ENCODE data around the gene SAA2. TPM values are rescaled to one million over a fixed set of nuclear protein-coding genes. Genes with fewer than 3 reads are reported as not detected.
"Not testable (repeated sequence)": the region's sequence is repeated elsewhere in the genome, so short reads cannot be mapped to it uniquely, and the experiment has no call there.

Gene SAA2
- polyA plus RNA-seq (ENCODE audit: insufficient read length) = not detected

DNA sequence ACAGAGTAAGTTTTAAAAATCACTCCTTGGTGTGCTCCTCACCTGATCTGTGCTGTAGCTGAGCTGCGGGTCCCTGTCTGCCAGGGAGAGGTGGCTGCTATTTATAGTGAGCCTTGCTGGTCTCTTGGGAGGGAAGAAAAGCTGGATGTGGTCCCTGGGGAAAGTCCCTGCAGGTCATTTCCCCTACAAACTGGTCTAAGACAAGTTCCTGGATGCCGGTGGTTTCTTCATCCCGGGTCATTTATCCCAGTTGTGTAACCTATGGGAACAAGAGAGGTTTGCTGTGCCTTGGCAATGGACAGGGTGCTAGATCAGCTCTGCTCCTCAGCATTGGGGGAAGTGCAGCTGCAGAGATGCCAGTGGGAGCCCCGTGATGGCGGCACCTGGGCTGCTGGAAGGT, at the start of gene SAA2:
Gene SAA2, minus strand, starts transcription at position 108 of the 400 bp plus-strand sequence. CDS start 657 bp downstream, outside the sequence.
- DNase-seq (ENCODE audit: low read depth) = no peak

DNA sequence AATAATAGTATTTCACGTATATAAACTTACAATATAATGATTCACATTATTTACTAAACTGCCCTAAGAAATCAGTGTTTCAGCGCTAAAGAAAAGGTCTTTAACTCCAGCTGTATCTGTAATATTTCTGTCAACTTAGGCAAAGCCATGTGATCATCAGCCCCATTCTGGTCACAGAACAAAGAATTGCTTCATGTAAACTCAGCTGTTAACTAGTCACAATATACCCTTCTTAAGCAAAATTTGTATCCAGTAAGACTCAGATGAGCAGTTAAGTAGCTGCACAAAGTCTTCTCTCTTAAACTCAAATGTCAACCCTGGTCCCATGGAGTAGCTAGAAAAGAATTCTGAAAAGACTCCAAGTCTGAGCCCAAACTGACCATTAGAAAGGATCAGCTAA, 46.8 kb upstream of the SAA2 start:
- DNase-seq (ENCODE audit: low read depth) = no peak

DNA sequence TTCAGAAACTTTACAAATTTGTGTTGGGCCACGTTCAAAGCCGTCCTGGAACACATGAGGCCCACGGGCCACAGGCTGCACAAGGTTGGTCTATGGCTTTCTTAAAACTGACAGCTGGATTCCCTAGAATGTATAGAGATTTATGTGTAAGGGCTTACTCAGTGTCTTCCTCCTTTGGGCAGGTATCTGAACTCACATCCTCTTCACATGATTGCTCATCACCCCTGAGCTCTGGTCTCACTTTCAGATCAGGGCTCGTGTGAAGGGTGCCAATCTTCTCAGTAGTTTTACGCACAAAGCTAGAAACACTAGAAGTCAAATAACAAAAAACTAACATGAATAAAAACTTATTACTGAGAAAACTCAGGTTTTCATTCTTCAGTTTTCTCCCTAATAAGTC, 46.4 kb upstream of the SAA2 start:
- DNase-seq (ENCODE audit: low read depth) = no peak

DNA sequence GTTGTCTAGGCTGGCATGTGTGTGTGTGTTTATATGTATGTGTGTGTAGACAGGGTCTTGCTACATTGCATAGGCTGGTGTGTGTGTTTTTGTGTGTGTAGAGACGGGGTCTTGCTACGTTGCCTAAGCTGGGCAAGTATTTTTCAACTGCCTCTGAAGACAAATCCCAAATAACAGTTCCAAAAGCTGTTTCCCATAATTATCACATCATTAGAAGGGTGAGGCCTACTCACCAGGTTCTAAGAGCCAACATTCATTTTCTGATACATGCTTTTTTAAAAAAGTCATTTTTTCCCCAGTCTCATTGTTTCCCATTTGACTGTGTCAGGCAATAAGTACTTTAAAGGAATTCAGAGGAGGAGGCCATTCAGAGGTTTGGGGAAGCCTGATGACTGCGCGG, 40.4 kb upstream of the SAA2 start:
- no peak for DNase-seq (ENCODE audit: low read depth)

DNA sequence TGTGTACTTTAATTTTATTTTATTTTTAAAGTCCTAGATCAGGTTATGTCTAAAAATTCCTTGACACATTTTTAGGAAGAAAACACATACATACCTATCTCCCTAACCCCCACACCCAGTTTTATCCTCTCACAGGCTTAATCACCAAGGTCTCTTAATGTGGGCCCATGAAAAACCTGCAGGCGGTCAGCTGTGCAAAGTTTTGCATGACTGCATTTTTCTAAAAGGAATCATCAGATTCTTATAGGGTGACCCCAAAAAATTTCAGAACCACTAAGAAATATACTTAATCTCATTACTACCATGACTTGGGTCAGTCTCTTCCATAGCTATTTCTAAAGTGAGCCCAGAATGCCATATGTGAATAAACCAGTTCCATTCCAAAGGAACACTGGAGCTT, 37.4 kb upstream of the SAA2 start:
- DNase-seq (ENCODE audit: low read depth) = no peak

DNA sequence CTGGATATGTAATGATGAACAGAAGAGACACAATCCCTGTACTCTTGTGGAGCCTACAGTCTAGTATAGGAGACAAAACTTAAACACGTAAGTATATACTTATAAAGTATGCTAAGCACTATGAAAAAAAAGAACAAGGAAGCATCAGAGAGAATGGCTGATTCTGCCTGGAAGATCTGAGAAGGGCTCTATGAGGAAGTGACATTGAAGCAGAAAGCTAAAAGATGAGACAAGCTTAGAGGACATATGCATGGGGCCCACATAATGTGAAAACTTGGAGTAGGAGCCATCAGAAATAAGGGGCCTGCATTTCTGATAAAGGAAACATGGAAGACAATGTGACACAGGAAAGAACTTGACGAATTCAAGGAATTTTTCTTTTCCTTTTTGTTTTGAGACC, 34.2 kb upstream of the SAA2 start:
- DNase-seq (ENCODE audit: low read depth) = no peak

DNA sequence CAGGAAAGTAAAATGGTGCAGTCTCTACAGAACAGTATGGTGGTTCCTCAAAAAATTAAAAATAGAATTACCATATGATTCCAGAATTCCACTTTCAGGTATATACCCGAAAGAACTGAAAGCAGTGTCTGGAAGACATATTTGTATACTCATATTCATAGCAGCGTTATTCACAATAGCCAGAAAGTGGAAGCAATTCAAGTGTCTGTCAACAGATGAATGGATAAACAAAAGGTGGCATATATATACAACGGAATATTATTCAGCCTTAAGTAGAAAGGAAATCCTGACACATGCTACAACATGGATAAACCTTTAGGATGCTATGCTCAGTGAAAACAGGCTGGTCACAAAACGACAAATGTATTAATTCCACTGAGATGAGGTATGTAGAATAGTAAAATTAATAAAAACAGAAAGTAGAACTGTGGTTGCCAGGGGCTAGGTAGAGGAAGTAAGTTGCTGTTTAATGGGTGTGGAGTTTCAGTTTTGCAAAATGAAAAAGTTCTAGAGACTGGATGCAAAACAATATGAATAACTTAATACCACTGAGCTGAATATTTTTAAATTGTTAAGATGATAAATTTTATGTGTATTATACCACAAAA, 32.1 kb upstream of the SAA2 start:
- no peak for DNase-seq (ENCODE audit: low read depth)

DNA sequence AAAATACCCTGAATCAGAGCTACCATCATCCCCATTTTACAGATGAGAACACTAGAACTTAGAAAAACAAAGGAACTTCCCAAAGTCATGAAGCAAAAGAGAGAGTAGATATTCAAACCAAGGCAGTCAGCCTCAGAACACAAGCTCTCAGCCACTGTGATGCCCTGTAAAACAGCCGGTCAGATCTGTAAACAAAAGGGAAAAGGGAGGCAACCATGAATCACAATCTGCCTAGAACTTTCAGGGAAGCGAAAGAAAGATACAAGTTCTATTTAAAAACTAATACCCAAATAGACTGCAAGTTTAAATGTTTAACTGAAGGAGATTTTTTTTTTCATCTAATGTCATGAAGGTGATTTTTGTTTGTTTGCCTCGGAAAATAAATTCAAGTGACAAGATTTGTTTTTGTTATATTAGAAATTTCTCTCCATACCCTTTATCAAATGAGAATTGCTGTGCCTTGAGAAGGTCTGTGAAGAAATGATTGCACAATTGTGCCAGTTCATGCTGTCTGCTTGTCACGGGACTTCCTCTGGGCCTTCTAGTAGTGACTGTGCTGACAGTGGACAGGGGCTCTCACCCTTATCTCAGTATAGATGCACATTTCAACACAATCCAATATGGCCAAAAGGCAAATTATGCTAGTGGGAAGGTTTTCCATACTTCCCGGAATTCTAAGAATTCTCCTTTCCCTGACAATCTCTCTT, 29.2 kb upstream of the SAA2 start:
- no peak for DNase-seq (ENCODE audit: low read depth)

DNA sequence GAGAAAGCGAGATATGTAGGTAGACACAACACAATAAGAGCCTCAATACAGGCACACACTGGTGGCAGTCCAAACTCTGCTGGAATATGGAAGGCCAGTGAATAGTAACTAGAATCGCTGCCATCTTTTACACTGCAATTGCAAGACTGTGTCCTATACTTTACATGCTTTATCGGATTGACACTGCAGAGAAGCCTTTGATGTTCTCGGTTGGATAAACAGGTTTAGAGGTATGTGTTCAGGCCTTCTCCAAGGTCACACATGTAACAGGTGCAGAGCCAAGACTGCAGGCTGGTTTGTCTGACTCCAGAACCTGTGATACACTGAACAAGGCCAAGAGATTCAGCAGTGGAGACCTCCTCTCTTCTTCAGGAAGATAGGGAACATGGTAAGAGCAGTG, 22.7 kb upstream of the SAA2 start:
- DNase-seq (ENCODE audit: low read depth) = no peak

DNA sequence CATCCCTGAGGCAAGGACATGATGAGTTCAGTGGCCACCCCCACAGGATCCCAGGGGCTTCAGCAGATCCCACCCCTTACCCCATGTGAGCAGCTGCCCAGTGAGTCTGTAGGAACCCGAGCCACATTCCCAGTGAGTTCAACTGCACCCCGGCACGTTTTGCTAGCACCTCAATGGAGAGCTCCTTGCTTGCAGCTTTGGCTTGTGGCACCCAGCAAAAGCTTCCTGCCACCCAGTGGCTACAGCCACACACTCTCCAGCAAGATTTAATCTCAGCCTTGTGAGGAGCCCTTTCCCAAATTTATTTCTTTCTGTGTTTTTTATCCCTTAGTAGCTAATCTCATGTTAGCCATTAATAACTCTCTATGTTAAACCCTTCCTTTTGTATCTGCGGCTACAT, 21.6 kb upstream of the SAA2 start:
- no peak for DNase-seq (ENCODE audit: low read depth)

DNA sequence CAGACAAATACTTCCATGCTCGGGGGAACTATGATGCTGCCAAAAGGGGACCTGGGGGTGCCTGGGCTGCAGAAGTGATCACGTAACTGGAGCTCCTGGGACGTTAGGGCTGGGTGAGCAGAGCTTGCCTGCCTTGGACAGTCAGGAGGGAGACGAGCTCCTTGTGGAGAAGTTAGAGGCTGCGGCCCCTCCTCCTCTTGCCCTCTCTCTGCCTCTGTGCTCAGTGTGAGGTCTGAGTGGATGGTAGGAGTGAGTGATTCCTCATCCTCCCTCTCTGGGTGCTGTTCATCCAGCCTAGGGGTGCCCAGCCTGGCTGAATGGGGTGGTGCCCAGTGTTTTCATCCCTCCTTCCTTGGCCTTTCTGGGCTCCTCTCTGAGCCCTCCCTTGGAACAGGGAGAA, 20.8 kb upstream of the SAA2 start:
- DNase-seq (ENCODE audit: low read depth) = not testable (repeated sequence)

DNA sequence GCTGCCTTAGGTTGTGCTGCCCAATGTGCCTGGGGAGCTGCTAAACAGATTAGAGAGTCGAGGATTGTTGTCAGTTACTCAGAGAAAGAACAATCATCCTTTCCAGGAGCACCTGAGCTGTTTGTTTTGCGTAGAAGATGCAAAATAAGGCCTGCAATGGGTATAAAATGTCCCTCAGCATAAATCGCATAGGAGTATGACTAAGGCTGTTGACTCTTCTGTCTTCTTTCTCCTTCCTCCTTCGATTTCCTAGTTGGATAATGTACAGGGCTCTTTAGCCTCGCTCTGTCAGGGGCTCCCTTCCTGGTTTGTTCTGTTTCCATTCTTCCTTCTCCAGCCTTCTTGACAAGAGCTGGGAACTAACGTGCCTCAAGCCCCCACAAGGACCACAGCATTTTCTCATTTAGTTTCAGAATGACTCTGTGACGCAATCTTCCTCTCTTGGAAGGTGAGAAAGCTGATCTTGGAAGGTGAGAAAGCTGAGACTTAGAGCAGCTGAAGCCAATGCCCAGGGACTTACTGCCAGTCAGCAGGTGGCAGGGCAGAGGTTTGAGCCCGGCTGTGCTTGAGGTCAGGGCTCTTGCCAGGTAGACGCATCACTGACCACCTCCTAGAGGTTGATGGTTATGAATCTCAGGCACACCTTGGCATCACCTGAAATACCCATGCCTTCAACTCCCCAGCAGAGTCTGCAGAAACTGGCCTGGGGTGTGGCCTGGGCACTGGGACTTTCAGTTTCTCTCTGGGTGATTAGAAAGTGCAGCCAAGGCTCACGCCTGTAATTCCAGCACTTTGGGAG, 19.1 kb upstream of the SAA2 start:
- DNase-seq (ENCODE audit: low read depth) = not testable (repeated sequence)

DNA sequence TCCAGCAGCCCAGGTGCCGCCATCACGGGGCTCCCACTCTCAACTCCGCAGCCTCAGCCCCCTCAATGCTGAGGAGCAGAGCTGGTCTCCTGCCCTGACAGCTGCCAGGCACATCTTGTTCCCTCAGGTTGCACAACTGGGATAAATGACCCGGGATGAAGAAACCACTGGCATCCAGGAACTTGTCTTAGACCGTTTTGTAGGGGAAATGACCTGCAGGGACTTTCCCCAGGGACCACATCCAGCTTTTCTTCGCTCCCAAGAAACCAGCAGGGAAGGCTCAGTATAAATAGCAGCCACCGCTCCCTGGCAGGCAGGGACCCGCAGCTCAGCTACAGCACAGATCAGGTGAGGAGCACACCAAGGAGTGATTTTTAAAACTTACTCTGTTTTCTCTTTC, 17.5 kb upstream of the SAA2 start, which contains the start of gene SAA1:
Gene SAA1, plus strand, starts transcription at position 316 of the 400 bp plus-strand sequence. CDS start 624 bp downstream, outside the sequence.
- no peak for DNase-seq (ENCODE audit: low read depth)

DNA sequence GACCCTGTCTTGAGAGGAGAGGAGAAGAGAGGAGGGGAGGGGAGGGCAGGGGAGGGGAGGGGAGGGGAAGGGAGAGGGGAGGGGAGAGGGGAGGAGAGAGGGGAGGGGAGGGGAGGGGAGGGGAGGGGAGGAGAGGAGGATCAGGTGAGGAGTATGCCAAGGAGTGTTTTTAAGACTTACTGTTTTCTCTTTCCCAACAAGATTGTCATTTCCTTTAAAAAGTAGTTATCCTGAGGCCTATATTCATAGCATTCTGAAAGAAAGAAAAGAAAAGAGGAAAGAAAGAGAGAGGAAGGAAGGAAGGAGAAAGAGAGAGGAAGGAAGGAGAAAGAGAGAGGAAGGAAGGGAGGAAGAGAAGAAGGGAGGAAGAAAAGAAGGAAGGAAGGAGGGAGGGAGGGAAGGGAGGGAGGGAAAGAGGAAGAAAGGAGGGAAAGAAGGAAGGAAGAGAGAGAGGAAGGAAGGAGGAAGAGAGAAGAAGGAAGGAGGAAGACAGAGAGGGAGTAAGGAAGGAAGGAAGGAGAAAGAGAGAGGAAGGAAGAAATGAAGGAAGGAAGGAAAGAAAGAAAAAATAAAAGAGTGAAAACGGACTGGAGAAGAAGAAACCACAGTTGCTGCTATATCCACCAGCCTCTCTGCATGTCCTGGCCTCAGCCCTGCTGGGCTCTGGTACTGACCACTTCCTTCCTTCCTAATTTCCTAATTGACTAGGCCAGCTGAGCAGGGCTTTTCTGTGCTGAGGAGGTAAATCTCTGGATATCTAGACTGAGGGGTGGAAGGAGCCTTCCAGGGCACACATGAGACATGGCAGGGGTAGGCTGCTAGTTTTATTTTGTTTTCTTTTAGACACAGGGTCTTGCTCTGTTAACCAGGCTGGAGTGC, 16.4 kb upstream of the SAA2 start:
- no peak for DNase-seq (ENCODE audit: low read depth)

DNA sequence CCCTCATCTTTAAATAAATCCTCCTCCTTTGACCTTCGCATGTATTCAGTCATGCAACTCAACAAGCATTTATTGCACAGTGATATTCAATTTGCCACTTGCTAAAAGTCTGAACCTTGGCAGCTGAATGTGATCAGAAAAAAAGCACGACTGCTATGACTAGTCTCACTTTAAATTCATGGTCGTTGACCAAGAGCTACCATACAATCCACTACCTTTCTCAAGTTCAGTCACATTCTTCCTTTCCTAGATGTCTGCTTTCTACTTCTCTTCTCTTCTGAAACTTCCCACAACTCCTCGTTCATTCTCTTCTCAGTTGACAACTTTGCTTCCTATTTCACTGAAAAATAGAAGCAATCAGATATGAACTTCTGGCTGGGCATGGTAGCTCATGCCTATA, 15.6 kb upstream of the SAA2 start:
- no peak for DNase-seq (ENCODE audit: low read depth)

DNA sequence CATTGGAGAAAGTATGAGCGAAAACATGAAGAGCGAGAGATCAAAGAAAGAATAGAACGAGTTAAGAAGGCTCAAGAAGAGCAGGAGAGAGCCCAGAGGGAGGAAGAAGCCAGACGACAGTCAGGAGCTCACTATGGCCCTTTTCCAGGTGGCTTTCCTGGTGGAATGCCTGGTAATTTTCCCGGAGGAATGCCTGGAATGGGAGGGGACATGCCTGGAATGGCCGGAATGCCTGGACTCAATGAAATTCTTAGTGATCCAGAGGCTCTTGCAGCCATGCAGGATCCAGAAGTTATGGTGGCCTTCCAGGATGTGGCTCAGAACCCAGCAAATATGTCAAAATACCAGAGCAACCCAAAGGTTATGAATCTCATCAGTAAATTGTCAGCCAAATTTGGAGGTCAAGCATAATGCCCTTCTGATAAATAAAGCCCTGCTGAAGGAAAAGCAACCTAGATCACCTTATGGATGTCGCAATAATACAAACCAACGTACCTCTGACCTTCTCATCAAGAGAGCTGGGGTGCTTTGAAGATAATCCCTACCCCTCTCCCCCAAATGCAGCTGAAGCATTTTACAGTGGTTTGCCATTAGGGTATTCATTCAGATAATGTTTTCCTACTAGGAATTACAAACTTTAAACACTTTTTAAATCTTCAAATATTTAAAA, 14.3 kb upstream of the SAA2 start:
- DNase-seq (ENCODE audit: low read depth) = not testable (repeated sequence)

DNA sequence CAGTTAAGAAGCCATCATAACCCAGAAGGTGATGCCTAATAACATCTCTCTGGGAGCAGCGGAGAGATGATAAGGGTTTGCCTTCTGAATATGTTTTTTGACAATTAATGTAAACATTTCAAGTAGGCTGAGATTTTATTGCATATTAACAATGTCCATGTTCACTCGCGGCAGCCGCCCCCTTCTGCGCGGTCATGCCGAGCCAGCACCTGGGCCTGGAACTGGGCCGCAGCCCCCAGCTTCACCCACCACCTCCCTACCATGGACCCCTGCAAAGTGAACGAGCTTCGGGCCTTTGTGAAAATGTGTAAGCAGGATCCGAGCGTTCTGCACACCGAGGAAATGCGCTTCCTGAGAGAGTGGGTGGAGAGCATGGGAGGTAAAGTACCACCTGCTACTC, 13.3 kb upstream of the SAA2 start:
- DNase-seq (ENCODE audit: low read depth) = no peak

DNA sequence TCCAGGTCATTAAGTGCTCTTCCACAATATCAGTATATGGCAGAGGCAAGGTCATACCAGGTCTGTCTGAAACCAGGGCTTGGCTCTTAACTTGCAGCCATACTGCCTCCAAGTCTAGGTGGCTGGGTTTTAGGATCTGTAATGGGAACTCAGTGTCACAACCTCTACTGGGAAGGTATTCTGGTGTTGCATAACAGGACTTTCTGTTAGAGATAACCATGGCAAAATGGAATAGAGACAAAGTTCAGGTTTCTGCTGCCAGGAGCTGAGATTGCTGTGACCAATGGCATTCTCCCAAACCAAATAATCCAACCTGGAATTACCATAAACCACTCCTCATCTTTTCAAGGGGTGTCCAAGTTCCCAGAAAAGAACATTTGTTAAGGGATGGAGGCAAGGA, 10.8 kb upstream of the SAA2 start:
- DNase-seq (ENCODE audit: low read depth) = no peak

DNA sequence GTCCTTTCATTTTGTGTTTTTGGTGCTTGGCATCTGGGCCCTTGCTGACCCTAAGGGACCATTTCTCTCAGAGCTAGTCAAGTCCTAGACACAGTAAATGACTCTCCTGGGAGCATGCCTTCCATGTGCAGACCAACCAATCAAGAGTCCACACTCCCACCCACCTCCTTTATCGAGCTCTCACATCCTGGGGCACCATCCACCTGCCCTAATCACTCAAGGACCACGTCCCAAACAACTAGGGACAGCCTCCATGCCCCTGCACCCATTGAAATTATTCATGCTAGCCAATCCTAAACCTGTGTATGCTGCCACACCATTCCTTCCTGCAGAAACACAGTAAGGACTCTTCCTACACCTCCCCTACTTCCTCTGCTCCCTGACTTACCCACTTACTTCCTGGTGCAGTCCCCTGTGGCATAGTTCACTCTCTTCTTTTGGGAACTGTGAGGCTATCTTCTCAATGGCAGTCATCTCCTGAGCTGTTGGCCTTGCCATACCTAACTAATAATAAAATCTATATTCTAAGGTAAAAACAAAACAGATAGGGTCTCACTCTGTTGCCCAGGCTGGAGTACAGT, 6.4 kb upstream of the SAA2 start:
- no peak for DNase-seq (ENCODE audit: low read depth)

DNA sequence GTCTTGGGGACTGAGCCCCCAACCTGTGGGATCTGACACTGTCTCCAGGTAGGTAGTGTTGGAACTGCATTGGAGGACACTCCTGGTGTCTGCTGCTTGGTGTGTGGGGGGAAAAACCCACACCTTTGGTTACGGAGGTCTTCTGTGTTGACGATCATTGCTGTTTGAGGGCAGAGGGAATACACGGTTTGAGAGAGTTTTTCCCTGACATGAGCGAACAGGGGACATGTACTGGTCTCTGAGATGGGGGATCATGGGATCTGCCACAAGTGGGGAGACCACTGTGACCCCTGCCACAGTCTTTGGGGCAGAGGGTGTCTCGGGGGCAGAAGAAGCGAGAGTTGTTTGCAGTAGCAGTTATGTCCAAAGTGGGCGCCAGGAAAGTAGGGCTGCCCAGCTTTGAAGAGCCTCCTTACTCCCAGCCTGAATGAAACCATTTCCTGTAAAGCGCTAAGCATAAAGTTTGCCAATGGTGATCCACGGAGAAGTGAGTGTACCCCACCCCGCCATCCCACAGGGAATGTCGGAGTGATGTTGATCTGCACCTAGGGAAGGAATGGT, 5.4 kb upstream of the SAA2 start:
- no peak for DNase-seq (ENCODE audit: low read depth)
